ENCODE data around the gene PRAMEF2. TPM values are rescaled to one million over a fixed set of nuclear protein-coding genes. Genes with fewer than 3 reads are reported as not detected.

Gene PRAMEF2
- total and polyA plus RNA-seq, 2 experiments from 2014 or later: not detected

- no peak overlapping the region for H2AFZ ChIP-seq
These were observed 46.0 kb upstream of the PRAMEF2 start for GRCh38 chr1:12810691-12811408.

GRCh38 chr1:12811409-12811784, 45.5 kb upstream of the PRAMEF2 start:
- Histone ChIP-seq H3K9me2 (ENCODE audit: insufficient read depth) (no peaks in the 10 kb centered on the region), H3K79me2 (replicated peaks; ENCODE audit: insufficient read depth) (no peaks in the 10 kb centered on the region), H3K27ac (ENCODE audit: low read depth) (no peak overlapping the region), H3K4me3 (no peak overlapping the region), H3F3A (replicated peaks; ENCODE audit: low read depth) (no peaks in the 10 kb centered on the region), H3K4me2 (no peak overlapping the region), H3K27me3 (ENCODE audit: insufficient read depth) (no peaks in the 10 kb centered on the region), H3K36me3 (ENCODE audit: insufficient read depth) (no peaks in the 10 kb centered on the region), H3K4me1 (ENCODE audit: insufficient read depth) (no peaks in the 10 kb centered on the region), H2AFZ (no peak overlapping the region), H4K20me1 (replicated peaks; ENCODE audit: insufficient read depth) (no peaks in the 10 kb centered on the region)
- H3K27ac Mint-ChIP-seq: no peak overlapping the region
- H3K9me3 Mint-ChIP-seq: peaks cover 86% of the 10 kb centered on the region
- no peak for ATAC-seq
- H3K27me3 Mint-ChIP-seq (ENCODE audit: insufficient read depth, low read depth, poor library complexity): peaks cover 2% of the 10 kb centered on the region
- H3K36me3 Mint-ChIP-seq (ENCODE audit: low read depth): peaks cover 39% of the 10 kb centered on the region
- H3K4me1 Mint-ChIP-seq: no peaks in the 10 kb centered on the region
- no peak for DNase-seq (ENCODE audit: low spot score)
- H3K4me3 Mint-ChIP-seq: no peak overlapping the region
- TF ChIP-seq CREB1 (CRISPR knock-in tag; IDR thresholded peaks at IDR 0.05; ENCODE audit: low read depth) (no peak), EZH2phosphoT487 (IDR thresholded peaks at IDR 0.05; ENCODE audit: unreplicated experiment) (no peak), ETS1 (IDR thresholded peaks at IDR 0.05) (no peak), ZNF114 (CRISPR knock-in tag; IDR thresholded peaks at IDR 0.05) (no peak), POLR2AphosphoS5 (IDR thresholded peaks at IDR 0.05; ENCODE audit: low read depth) (no peak), CTCF (conservative IDR thresholded peaks at IDR 0.05; ENCODE audit: low read depth in 2 of 2) (no peak), NANOG (IDR thresholded peaks at IDR 0.05; ENCODE audit: borderline replicate concordance) (no peak), JUNB (IDR thresholded peaks at IDR 0.05; ENCODE audit: unreplicated experiment) (no peak), EZH2 (IDR thresholded peaks at IDR 0.05; ENCODE audit: low read depth, unreplicated experiment) (no peak), ZNF331 (CRISPR knock-in tag; IDR thresholded peaks at IDR 0.05; ENCODE audit: low read depth) (no peak), REST (IDR thresholded peaks at IDR 0.05; ENCODE audit: unreplicated experiment) (no peak)

More at GRCh38 chr1:12810691-12811408, 46.0 kb upstream of the PRAMEF2 start:
- Mint-ChIP-seq H3K27me3 (ENCODE audit: insufficient read depth, low read depth, poor library complexity) (peaks cover 2% of the 10 kb centered on the region), H3K27ac (no peak overlapping the region), H3K36me3 (ENCODE audit: low read depth) (peaks cover 41% of the 10 kb centered on the region), H3K4me3 (no peak overlapping the region), H3K9me3 (peaks cover 91% of the 10 kb centered on the region), H3K4me1 (no peaks in the 10 kb centered on the region)
- H3K36me3 ChIP-seq (ENCODE audit: insufficient read depth): no peaks in the 10 kb centered on the region
- ATAC-seq (no peak), DNase-seq (ENCODE audit: low spot score) (no peak)
- no peak overlapping the region for H3K27ac ChIP-seq (ENCODE audit: low read depth)
- no peak overlapping the region for H3K4me3 ChIP-seq
- no peak overlapping the region for H3K4me2 ChIP-seq
- no peaks in the 10 kb centered on the region for H4K20me1 ChIP-seq (replicated peaks; ENCODE audit: insufficient read depth)
- no peaks in the 10 kb centered on the region for H3K4me1 ChIP-seq (ENCODE audit: insufficient read depth)
- no peaks in the 10 kb centered on the region for H3K79me2 ChIP-seq (replicated peaks; ENCODE audit: insufficient read depth)
- H3K9me2 ChIP-seq (ENCODE audit: insufficient read depth): no peaks in the 10 kb centered on the region
- H3F3A ChIP-seq (replicated peaks; ENCODE audit: low read depth): no peaks in the 10 kb centered on the region
- H3K27me3 ChIP-seq (ENCODE audit: insufficient read depth): no peaks in the 10 kb centered on the region
- TF ChIP-seq POLR2AphosphoS5 (IDR thresholded peaks at IDR 0.05; ENCODE audit: low read depth): no peak
